Endothelial cell (in vitro differentiated cells): ENCODE results near the gene SALL3. TPM values are rescaled to one million over a fixed set of nuclear protein-coding genes. Genes with fewer than 3 reads are reported as not detected.

Experiments
- DNase-seq: peaks from one replicate; pipeline ENCODE4 v3.0.0; 2021; ENCODE audit warnings: low spot score
- H3K27ac Mint-ChIP-seq: one replicate; pipeline ENCODE4 v1.8.0; 2021; ENCODE audit warnings: mixed read lengths, inconsistent platforms; ENCODE audit not compliant: unreplicated experiment
- H3K27me3 Mint-ChIP-seq: one replicate; pipeline ENCODE4 v1.8.0; 2021; ENCODE audit warnings: mild to moderate bottlenecking, moderate library complexity, mixed read lengths, inconsistent platforms; ENCODE audit not compliant: unreplicated experiment
- H3K36me3 Mint-ChIP-seq: one replicate; pipeline ENCODE4 v1.8.0; 2021; ENCODE audit warnings: mild to moderate bottlenecking, low read depth, mixed read lengths, inconsistent platforms; ENCODE audit not compliant: unreplicated experiment
- H3K4me1 Mint-ChIP-seq: one replicate; pipeline ENCODE4 v1.8.0; 2021; ENCODE audit warnings: mild to moderate bottlenecking, mixed read lengths, inconsistent platforms; ENCODE audit not compliant: unreplicated experiment
- H3K4me3 Mint-ChIP-seq: one replicate; pipeline ENCODE4 v1.8.0; 2021; ENCODE audit warnings: mild to moderate bottlenecking, mixed read lengths, inconsistent platforms; ENCODE audit not compliant: unreplicated experiment
- H3K9me3 Mint-ChIP-seq: one replicate; pipeline ENCODE4 v1.8.0; 2021; ENCODE audit warnings: mixed read lengths, inconsistent platforms; ENCODE audit not compliant: unreplicated experiment
- total RNA-seq: library from RNA; stranded (reverse); fragmentation: NEBNext Ultra II Directional; extraction: Animal tissue kit (Norgen Biotek cat#: 25700); gene quantifications from one replicate; pipeline ENCODE4 v1.2.1, GENCODE V29; 2021; ENCODE audit not compliant: unreplicated experiment
- TF ChIP-seq, protein P1 (sequence below): fragments of 200-600 bp; sonication (generic); IDR thresholded peaks from one replicate; pipeline ENCODE4 v1.5.0; 2021; ENCODE audit warnings: antibody characterized with exemption; ENCODE audit not compliant: unreplicated experiment

SALL3 gene
- total RNA-seq, 1 donor from 2014 or later = 2.5 TPM

DNA sequence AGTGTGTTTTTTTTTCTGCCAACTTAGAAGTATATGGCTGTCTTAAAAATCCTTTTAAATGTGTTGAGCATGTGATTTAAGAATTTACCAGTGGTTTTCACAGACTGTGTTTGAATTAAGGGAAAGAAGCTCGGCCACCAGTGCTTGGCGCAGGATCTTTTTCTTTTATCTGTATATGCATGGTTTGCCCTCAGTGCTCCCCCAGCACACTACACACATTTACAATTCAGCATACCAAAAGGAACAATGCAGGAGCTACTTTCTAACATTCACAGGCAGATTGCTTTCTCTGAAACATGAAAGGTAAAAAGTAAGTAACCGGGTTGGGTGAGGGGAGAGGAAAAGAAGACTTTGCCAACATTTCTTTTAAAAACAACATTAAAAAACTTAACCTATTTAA is 3.9 kb downstream of the SALL3 start:
- no peak overlapping the region for H3K27ac Mint-ChIP-seq
- no peak for DNase-seq
- TF ChIP-seq, protein P1, sequence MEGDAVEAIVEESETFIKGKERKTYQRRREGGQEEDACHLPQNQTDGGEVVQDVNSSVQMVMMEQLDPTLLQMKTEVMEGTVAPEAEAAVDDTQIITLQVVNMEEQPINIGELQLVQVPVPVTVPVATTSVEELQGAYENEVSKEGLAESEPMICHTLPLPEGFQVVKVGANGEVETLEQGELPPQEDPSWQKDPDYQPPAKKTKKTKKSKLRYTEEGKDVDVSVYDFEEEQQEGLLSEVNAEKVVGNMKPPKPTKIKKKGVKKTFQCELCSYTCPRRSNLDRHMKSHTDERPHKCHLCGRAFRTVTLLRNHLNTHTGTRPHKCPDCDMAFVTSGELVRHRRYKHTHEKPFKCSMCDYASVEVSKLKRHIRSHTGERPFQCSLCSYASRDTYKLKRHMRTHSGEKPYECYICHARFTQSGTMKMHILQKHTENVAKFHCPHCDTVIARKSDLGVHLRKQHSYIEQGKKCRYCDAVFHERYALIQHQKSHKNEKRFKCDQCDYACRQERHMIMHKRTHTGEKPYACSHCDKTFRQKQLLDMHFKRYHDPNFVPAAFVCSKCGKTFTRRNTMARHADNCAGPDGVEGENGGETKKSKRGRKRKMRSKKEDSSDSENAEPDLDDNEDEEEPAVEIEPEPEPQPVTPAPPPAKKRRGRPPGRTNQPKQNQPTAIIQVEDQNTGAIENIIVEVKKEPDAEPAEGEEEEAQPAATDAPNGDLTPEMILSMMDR = no peak
- no peak overlapping the region for H3K4me3 Mint-ChIP-seq
- peaks cover 25% of the 10 kb centered on the region for H3K27me3 Mint-ChIP-seq
- H3K4me1 Mint-ChIP-seq = peaks cover 11% of the 10 kb centered on the region
- peaks cover 4% of the 10 kb centered on the region for H3K36me3 Mint-ChIP-seq
- H3K9me3 Mint-ChIP-seq = no peaks in the 10 kb centered on the region

DNA sequence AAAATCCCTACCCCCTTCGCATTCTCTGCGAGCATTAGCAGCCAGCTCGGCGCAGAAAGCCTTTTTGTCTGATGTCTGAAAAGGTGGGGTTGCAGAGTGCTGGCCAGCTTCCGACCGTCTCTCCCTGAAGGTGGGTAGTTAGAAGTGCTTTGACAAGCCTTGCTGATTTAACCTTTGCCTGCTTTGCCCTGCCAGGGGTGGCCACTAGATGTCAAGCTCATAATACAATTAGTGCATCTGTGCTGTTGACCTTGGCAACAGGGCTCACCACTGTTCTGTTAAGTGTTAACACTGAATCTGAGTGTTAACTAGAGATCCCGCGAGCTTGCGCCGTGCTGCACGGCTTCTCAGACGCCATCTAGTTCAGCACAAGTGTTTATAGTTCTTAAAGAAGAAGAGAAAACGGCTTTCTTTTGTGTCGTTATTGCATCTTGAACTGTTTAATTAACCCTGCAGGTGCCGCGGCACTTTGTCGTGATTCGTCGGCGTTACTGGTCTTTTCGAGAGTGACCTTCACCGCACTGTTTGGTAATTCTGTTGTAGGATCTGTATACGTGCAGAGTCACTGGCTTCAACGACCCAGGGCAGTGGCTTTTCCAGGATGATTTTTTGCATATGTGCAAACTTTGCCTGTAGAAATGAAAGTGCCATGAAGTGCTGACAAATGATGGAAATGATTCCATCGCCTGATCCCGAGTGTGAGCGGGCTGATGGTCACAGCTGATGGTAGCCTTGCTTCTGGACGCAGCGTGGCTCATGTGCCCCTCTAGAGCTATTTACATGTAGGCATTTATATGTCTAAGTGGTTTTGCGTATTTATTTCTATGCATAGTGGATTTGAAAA is 5.5 kb downstream of the SALL3 start:
- H3K4me1 Mint-ChIP-seq = peaks cover 11% of the 10 kb centered on the region
- no peaks in the 10 kb centered on the region for H3K9me3 Mint-ChIP-seq
- TF ChIP-seq, protein P1 = no peak
- H3K27me3 Mint-ChIP-seq = peaks cover 25% of the 10 kb centered on the region
- peaks cover 4% of the 10 kb centered on the region for H3K36me3 Mint-ChIP-seq
- H3K4me3 Mint-ChIP-seq = peak overlapping the region; percentile 37
- H3K27ac Mint-ChIP-seq = no peak overlapping the region
- DNase-seq = peak; percentile 45

DNA sequence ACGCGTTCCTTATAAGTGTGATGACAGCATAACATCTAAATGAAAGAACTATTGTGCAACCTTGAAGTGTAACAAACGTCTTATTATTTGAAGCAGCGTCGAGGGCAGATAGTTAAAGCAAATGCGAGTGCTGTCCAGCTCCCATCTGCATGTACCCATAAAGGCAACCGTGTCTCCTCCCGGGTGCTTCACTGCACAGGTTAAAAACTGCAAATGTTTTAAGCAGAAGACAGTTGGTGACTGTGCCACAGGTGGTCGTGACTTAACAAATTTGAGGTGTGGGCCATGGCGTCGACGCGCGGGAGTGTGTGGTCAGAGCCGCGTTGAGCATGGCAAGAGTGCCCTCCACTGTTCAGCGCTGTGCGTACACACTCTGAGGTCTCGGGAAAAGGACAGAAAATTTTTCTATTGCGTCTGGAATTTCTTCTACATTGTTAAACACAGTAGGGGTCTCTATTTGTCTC is 6.4 kb downstream of the SALL3 start:
- Mint-ChIP-seq H3K27me3 (peaks cover 27% of the 10 kb centered on the region), H3K36me3 (peaks cover 4% of the 10 kb centered on the region), H3K4me3 (peak overlapping the region; percentile 9), H3K27ac (no peak overlapping the region), H3K9me3 (no peaks in the 10 kb centered on the region), H3K4me1 (peaks cover 11% of the 10 kb centered on the region)
- peak; percentile 61 for DNase-seq
- TF ChIP-seq, protein P1 = no peak

DNA sequence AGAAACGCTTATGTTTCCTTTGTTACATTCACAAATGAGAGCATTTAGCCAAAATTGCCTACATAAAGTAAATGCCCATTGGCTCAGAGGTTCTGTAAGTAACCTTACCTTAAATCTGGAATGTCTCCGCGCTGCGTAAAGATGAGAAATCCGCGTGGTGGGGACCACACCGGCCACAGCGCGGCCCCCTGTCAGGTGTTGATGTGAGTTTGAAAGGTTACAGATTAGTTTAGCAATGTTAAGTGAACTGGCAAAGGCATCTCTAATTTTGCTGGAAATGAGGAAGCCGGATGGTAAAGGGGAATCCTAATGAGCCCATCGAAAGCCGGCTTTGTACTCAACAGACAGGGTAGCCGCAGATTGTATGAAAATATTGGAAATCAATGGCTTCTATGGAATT is 11.8 kb downstream of the SALL3 start:
- peak overlapping the region; percentile 26 for H3K27ac Mint-ChIP-seq
- TF ChIP-seq, protein P1 = no peak
- H3K36me3 Mint-ChIP-seq = peaks cover 7% of the 10 kb centered on the region
- H3K4me1 Mint-ChIP-seq = peaks cover 6% of the 10 kb centered on the region
- no peak for DNase-seq
- H3K27me3 Mint-ChIP-seq = peaks cover 15% of the 10 kb centered on the region
- H3K9me3 Mint-ChIP-seq = peaks cover 5% of the 10 kb centered on the region
- peak overlapping the region; percentile 89 for H3K4me3 Mint-ChIP-seq
